Fibroblast of mammary gland (primary cell): Measurements from ENCODE around the gene FSTL5.

Experiments
- DNase-seq: peaks from one replicate; pipeline ENCODE4 v3.0.0-alpha.2; 2010; ENCODE audit warnings: low read depth
- H3K4me3 ChIP-seq: 2 replicates; pipeline ENCODE4 v1.5.1; 2011; ENCODE audit warnings: low read depth, mild to moderate bottlenecking, low read length, moderate library complexity; ENCODE audit not compliant: control insufficient read depth
- CTCF ChIP-seq: conservative IDR thresholded peaks from 2 replicates; pipeline ENCODE4 v1.5.1; 2011; ENCODE audit warnings: low read depth, low read length, inconsistent platforms; ENCODE audit not compliant: control insufficient read depth, insufficient read depth

The FSTL5 gene

GRCh38 chr4:161411901-161412300 lies 751.9 kb downstream of the FSTL5 start:
- DNase-seq, result no peak
- no peak overlapping the region for H3K4me3 ChIP-seq
- TF ChIP-seq CTCF, result no peak

GRCh38 chr4:161404346-161405110 lies 759.3 kb downstream of the FSTL5 start:
- DNase-seq, result no peak
- TF ChIP-seq CTCF, result no peak
- H3K4me3 ChIP-seq, result no peak overlapping the region

GRCh38 chr4:161403781-161404180 lies 760.0 kb downstream of the FSTL5 start:
- no peak for TF ChIP-seq CTCF
- no peak for DNase-seq
- H3K4me3 ChIP-seq, result no peak overlapping the region

GRCh38 chr4:161393602-161394001 lies 770.2 kb downstream of the FSTL5 start:
- no peak for TF ChIP-seq CTCF
- no peak overlapping the region for H3K4me3 ChIP-seq
- no peak for DNase-seq

- no peak for TF ChIP-seq CTCF
- H3K4me3 ChIP-seq, result no peak overlapping the region
- no peak for DNase-seq
These were observed 781.1 kb downstream of the FSTL5 start for GRCh38 chr4:161382655-161383054.

- TF ChIP-seq CTCF, result no peak
- DNase-seq, result no peak
- H3K4me3 ChIP-seq, result no peak overlapping the region
These were observed 787.5 kb downstream of the FSTL5 start for GRCh38 chr4:161376275-161376674.
